DMS114 treated with DMSO at 0.1 percent for 48 hours (cell line): Measurements from ENCODE around the gene ATP11C.
"Not testable (repeated sequence)": the region's sequence is repeated elsewhere in the genome, so short reads cannot be mapped to it uniquely, and the experiment has no call there.

Experiments
- DNase-seq: peaks from one replicate; lab custom pipeline; 2025; ENCODE audit not compliant: unreplicated experiment; lab: John Stamatoyannopoulos, UW

ATP11C gene

DNA sequence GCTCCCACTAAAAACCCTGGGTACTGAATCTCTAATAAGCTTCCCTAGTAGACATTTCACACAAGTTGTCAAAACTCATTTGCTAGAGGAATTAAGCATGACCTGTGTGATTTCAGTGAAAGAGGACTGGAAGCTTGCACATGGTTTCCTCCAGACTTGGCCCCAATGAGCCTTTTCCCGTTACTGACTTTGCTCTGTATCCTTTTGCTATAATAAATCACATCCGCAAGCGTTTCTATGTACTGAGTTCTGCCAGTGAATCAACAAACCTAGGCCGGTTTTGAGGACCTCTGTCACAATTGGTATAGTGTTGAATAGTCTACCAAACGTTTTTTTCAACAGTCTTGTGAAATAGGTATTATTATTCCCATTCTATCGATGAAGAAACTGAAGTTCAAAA lies 8.2 kb downstream of the ATP11C start:
- DNase-seq, result no peak

DNA sequence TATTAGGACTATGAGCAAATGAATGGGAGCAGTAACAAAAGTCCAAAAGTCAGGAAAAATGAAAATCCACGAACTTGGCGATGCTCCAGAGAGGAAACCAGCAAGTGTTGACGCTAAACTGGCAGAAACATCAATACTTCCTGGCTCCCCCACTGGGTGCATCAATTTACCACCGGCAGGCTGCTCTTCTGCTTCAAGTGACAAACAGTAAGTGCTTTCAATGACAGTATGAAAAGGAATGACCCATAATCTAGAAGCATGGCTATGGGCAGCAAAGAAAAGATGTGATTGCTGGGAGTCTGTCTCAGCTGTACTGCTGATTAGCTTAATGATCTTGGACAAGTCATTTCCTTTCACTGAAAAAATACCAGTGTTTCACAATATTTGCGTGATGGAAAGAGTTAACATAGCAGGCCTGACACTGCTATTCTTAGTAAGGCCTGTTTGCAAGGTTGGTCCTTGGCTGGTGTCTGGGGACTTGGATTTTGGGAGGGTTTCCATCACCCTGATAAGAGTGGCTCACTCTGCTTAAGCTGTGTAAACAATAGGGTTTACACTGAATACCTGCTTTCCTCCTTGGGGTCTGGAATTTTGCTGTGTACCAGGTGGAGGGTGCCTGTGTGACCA lies 8.7 kb downstream of the ATP11C start:
- no peak for DNase-seq

- not testable (repeated sequence) for DNase-seq
These were observed 11.7 kb downstream of the ATP11C start for GRCh38 chrX:139921142-139921541.

DNA sequence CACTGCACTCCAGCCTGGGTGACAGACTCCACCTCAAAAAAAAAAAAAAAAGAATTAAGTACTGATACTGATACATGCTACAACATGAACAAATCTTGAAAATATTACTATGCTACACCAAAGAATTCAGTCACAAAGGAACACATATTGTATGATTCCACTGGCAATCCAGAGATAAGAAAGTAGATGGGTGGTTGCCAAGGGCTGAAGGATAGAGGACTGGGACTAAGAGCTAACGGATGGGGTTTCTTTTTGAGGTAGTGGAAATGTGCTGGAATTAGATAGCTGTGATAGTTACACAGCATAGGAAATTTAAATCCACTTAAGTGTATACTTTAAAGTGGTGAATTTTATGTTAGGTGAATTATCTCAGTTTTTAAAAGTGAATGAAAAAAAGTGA lies 12.5 kb downstream of the ATP11C start:
- DNase-seq, result no peak

DNA sequence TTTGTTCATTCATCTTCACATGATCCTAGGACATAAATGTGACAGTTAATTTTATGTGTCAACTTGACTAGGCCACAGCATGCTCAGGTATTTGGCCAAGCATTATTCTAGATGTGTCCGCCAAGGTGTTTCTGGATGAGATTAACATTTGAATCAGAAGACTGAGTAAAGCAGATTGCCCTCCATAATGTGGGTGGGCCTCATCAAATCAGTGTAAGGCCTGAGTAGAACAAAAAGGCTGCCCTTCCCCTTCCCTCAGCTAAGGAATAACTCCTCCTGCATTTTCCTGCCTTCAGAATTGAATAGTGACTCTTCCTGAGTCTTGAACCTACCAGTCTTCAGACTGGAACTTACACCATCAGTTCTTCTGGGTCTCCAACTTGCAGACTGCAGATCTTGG lies 18.4 kb downstream of the ATP11C start:
- no peak for DNase-seq

GRCh38 chrX:139909712-139910111 lies 23.1 kb downstream of the ATP11C start:
- no peak for DNase-seq

- DNase-seq, result no peak
These were observed 25.8 kb downstream of the ATP11C start for GRCh38 chrX:139907078-139907477.

GRCh38 chrX:139905743-139906142 lies 27.1 kb downstream of the ATP11C start:
- DNase-seq, result no peak

GRCh38 chrX:139905051-139905450 lies 27.8 kb downstream of the ATP11C start:
- no peak for DNase-seq

DNA sequence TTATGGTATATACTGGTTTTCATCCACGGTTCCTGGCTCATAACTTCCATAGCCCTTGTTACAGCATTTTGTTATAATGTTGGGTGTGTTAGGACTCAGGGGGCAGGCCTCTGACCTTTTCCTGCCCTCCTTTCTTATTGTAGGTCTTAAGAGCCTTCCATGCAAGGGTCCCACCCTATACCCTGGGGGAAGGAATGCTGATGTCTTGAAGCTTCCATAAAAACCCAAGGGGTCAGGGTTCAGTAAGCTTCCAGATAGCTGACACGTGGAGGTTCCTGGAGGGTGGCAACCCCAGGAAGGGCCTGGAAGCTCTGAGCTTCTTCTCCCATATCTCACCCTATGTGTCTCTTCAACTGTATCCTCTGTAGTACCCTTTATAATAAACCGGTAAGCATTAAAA lies 29.6 kb downstream of the ATP11C start:
- DNase-seq, result no peak

- no peak for DNase-seq
These were observed 30.3 kb downstream of the ATP11C start for GRCh38 chrX:139902559-139902958.

DNA sequence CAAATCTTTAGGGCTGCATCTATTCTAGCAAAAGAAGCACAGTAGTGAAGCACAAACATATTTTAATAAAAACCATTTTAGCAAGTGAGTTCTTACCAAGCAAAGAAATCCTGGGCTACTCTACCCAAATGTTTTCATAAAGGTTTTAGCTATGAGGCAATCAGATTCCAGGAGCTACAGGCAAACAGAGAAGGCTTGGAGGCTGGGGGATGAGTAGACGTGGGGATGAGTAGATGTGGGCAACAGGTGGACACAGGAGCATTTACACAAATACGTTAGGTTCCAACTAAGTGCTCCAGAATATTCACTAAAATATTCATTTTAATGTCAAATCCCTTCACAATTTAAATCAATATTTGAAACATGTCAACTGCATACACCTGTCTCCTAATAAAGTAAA lies 34.5 kb downstream of the ATP11C start:
- no peak for DNase-seq

DNA sequence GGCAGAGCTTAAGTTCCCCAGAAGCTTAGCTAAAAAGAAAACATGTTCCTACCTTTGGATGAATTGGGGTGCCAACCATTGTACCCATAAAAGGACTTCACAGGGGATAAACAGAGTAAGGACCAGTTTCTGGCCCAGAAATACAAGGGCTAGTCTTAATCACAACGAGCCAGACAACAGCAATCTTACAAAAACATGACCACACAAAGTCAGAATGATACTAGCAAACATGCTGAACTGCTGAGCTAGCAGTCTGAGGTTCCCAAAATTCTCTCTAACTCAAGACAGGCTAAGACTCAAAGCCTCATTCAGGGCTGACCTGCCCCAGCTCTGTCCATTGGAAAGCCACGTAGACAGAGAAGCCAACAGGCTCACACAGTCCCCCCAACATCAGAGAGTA lies 40.3 kb downstream of the ATP11C start:
- no peak for DNase-seq

DNA sequence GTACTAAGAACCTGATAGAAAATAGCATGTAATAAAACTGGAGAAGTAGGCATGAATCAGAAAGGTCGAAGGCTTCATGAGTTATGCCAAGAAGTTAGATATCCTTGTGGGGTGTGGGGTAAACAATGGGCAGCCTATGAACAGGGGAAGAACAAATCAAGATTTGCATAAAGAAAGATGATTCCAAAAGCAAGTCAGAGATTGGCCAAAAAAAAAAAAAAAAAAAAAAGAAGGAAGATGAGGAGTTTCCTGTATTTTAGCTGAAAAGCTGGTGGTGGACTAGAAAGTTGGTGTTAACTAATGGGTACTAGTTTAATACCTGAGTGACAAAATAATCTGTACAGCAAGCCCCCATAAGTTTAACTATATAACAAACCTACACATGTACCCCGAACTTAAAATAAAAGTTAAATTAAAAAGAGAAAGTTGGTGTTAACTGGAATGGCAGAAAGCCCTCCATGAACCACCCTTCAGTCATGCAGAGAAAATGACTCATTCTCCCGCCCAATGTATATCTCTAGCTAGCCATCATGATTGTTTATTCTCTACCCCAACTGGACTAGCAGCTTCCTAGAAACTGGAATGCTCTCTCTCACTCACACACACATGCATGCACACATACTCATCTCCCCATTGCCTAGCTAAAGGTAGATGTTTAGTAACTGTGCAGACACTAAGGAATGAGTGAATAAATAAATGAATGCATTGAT lies 41.7 kb downstream of the ATP11C start:
- DNase-seq, result no peak

- no peak for DNase-seq
These were observed 43.1 kb downstream of the ATP11C start for GRCh38 chrX:139889760-139890159.

GRCh38 chrX:139883984-139884383 lies 48.9 kb downstream of the ATP11C start:
- DNase-seq, result no peak

- DNase-seq, result no peak
These were observed 50.6 kb downstream of the ATP11C start for GRCh38 chrX:139882299-139882698.

GRCh38 chrX:139881572-139881971 lies 51.3 kb downstream of the ATP11C start:
- DNase-seq, result no peak

- no peak for DNase-seq
These were observed 51.7 kb downstream of the ATP11C start for GRCh38 chrX:139881130-139881529.

- no peak for DNase-seq
These were observed 55.0 kb downstream of the ATP11C start for GRCh38 chrX:139877710-139878414.

GRCh38 chrX:139875841-139876240 lies 57.0 kb downstream of the ATP11C start:
- no peak for DNase-seq

DNA sequence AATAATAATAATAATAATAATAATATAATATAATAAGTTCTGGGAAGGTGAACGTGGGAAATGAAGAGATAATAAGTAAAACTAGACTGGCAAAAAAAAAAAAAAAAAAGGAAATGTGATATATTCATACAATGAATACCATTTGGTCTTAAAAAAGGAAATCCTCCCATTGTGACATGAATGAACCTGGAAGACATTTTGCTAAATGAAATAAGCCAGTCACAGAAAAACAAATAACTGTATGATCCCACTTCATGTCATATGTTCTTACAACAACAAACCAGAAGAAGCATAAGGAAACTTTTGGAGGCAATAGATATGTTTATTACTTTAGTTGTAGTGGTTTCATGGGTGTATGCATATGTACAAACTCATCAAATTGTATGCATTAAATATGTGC lies 63.1 kb downstream of the ATP11C start:
- DNase-seq, result no peak
